ENCODE results near the gene MKKS. TPM values are rescaled to one million over a fixed set of nuclear protein-coding genes. Genes with fewer than 3 reads are reported as not detected.

The MKKS gene
- total RNA-seq = 11.9 TPM
- polyA plus RNA-seq (ENCODE audit: insufficient read depth in 1 of 8, insufficient read length in 8 of 8, low replicate concordance in 1 of 8) = 10 to 100 TPM; 16.5 to 21.2 (median 19.5) TPM
- long read RNA-seq, donor 1, full-length matches to known transcripts = 5 of 15 reads
- long read RNA-seq, donor 1, partial matches to known transcripts = 10 of 15 reads
- long read RNA-seq, donor 1, other reads (novel, unspliced or antisense) = 0 of 15 reads
- long read RNA-seq, donor 2, full-length matches to known transcripts = 1 of 1 reads
- long read RNA-seq, donor 2, partial matches to known transcripts = 0 of 1 reads
- long read RNA-seq, donor 2, other reads (novel, unspliced or antisense) = 0 of 1 reads
- long read RNA-seq, donor 3, full-length matches to known transcripts = 7 of 26 reads
- long read RNA-seq, donor 3, partial matches to known transcripts = 19 of 26 reads
- long read RNA-seq, donor 3, other reads (novel, unspliced or antisense) = 0 of 26 reads
- long read RNA-seq, donor 4, full-length matches to known transcripts = 3 of 18 reads
- long read RNA-seq, donor 4, partial matches to known transcripts = 15 of 18 reads
- long read RNA-seq, donor 4, other reads (novel, unspliced or antisense) = 0 of 18 reads
- long read RNA-seq, donor 5, full-length matches to known transcripts = 10 of 84 reads
- long read RNA-seq, donor 5, partial matches to known transcripts = 74 of 84 reads
- long read RNA-seq, donor 5, other reads (novel, unspliced or antisense) = 0 of 84 reads
- long read RNA-seq, donor 6, full-length matches to known transcripts = 6 of 49 reads
- long read RNA-seq, donor 6, partial matches to known transcripts = 43 of 49 reads
- long read RNA-seq, donor 6, other reads (novel, unspliced or antisense) = 0 of 49 reads
- long read RNA-seq, donor 7, full-length matches to known transcripts = 6 of 51 reads
- long read RNA-seq, donor 7, partial matches to known transcripts = 45 of 51 reads
- long read RNA-seq, donor 7, other reads (novel, unspliced or antisense) = 0 of 51 reads
- long read RNA-seq, donor 8, full-length matches to known transcripts = 6 of 22 reads
- long read RNA-seq, donor 8, partial matches to known transcripts = 16 of 22 reads
- long read RNA-seq, donor 8, other reads (novel, unspliced or antisense) = 0 of 22 reads
- long read RNA-seq, donor 9, full-length matches to known transcripts = 3 of 18 reads
- long read RNA-seq, donor 9, partial matches to known transcripts = 15 of 18 reads
- long read RNA-seq, donor 9, other reads (novel, unspliced or antisense) = 0 of 18 reads
- long read RNA-seq, donor 10, full-length matches to known transcripts = 13 of 52 reads
- long read RNA-seq, donor 10, partial matches to known transcripts = 39 of 52 reads
- long read RNA-seq, donor 10, other reads (novel, unspliced or antisense) = 0 of 52 reads
- long read RNA-seq, donor 11, full-length matches to known transcripts = 3 of 15 reads
- long read RNA-seq, donor 11, partial matches to known transcripts = 12 of 15 reads
- long read RNA-seq, donor 11, other reads (novel, unspliced or antisense) = 0 of 15 reads

DNA sequence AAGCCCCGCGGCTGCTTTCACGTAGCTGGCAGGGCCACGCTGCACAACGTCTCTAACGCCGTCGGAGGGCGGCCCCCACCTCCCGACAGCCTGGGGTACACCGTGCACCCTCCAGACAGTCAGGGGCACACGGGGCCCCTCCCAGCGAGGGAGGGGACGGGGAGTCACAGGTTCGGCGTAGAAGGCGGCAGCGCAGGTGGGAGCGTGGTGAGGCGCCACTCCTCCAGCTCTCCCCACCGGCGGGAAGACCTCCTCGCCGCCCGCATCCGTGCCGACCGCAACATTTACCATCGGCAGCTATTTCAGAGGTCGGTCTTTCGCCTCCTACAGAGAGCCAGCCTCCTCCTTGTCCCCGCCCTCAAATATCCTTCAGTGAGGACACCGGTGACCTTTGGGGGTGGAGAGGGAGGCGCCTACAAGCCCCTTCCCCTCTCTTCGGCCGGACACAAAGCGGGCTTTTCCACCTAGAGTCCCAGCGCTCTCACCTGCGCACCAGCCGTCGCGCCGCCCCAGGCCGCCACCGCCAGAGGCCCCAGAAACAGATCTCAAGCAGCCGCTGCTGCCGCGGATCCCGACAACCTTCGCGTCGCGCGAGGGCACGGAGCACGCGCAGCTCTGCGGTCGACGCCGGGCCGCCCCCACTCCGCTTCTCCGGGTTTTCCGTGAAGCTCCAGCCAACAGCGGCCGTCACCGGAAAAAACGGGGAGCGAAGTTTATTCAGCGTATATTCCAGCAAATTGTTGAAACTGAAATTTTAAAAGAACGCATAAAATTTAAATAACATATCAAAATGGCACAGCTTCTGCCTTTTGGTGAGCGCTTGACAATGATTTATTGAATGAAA is at the start of gene MKKS:
Gene MKKS, minus strand, starts transcription at position 600 of the 844 bp plus-strand sequence. CDS start 20,708 bp downstream, outside the sequence.
- Histone ChIP-seq H3K4me1 (ENCODE audit: control insufficient read depth, insufficient read depth, low read length) (peaks cover 7% of the 10 kb centered on the region), H3K4me3 (ENCODE audit: low read length) (peak within 1 kb of the TSS; percentile 94), H3K27ac (ENCODE audit: low read length) (peak within 1 kb of the TSS; percentile 98), H3K27me3 (ENCODE audit: control insufficient read depth, insufficient read depth, low read length) (no peaks in the 10 kb centered on the region), H3K9me3 (replicated peaks; ENCODE audit: control insufficient read depth, low read depth, low read length) (no peaks in the 10 kb centered on the region), H3K36me3 (ENCODE audit: control insufficient read depth, insufficient read depth, low read length) (peaks cover 3% of the 10 kb centered on the region)
- peak; percentile 97 for DNase-seq
- WGBS (ENCODE audit: insufficient coverage) = under 1% methylated on average over 61 of the region's 73 CpGs

DNA sequence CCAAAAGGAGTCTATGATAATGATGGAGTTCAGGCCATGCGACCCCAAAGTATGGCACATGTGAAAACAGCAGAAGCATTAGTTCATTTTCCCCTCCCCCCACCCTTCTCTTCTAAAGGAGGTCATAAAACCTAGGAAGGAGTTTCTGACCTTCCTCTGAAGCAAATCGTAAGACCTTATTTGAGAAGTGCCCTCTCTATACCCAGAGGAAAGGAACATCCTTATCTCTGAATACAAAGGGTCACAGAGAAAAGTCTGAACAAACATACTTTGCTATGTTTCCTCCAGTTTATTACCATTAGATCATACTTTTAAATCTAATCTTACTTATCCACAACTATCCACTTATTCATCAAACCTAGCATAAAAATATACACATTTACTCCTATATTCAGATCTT is 49.7 kb upstream of the MKKS start:
- no peak for DNase-seq
- Histone ChIP-seq H3K27me3 (ENCODE audit: control insufficient read depth, insufficient read depth, low read length) (no peaks in the 10 kb centered on the region), H3K4me1 (ENCODE audit: control insufficient read depth, insufficient read depth, low read length) (peaks cover 3% of the 10 kb centered on the region), H3K9me3 (replicated peaks; ENCODE audit: control insufficient read depth, low read depth, low read length) (no peaks in the 10 kb centered on the region), H3K4me3 (ENCODE audit: low read length) (no peak overlapping the region), H3K36me3 (ENCODE audit: control insufficient read depth, insufficient read depth, low read length) (no peaks in the 10 kb centered on the region), H3K27ac (ENCODE audit: low read length) (no peak overlapping the region)
- no CpG with 5 or more reads among the region's 2 CpGs for WGBS (ENCODE audit: insufficient coverage)

DNA sequence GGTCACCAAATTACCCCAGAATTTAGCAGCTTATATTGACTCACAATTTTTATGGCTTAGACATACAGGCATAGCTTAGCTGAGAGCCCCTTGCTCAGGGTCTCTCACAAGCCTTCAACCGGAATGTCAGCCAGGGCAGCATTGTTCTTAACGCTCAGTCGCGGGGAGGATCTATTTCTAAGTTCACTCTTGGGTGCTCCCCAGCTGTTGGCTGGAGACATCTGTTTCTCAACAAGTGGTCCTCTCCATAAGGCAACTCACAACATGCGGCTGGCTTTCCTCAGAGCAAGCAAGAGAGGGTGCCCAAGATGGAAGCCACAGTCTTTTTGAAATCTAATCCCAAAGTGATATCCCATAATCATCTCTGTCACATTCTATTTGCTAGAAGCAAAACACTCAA is 47.7 kb upstream of the MKKS start:
- Histone ChIP-seq H3K4me1 (ENCODE audit: control insufficient read depth, insufficient read depth, low read length) (peaks cover 3% of the 10 kb centered on the region), H3K27me3 (ENCODE audit: control insufficient read depth, insufficient read depth, low read length) (no peaks in the 10 kb centered on the region), H3K27ac (ENCODE audit: low read length) (no peak overlapping the region), H3K4me3 (ENCODE audit: low read length) (no peak overlapping the region), H3K9me3 (replicated peaks; ENCODE audit: control insufficient read depth, low read depth, low read length) (no peaks in the 10 kb centered on the region), H3K36me3 (ENCODE audit: control insufficient read depth, insufficient read depth, low read length) (no peaks in the 10 kb centered on the region)
- WGBS (ENCODE audit: insufficient coverage) = 34% methylated on average over 4 of the region's 5 CpGs
- DNase-seq = peak; percentile 55

DNA sequence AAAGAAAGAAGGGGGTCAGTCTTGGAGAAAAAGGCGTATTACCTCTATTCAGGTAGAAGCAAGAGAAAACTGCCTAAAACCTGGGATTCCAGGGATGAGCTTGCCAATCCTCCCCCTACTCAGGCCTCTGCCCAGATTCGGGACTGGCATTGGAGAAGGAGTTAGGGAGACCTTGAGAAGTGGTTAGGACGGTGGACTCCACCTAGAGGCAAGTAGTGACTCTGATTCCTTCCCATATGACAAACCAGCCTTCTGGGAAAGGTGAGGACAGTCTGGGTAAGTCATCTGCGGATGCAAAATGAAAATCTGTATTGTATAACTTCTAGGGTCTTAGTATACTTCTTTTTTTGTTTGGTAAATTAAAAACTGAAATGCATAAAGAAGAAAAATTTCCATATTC is 44.9 kb upstream of the MKKS start:
- Histone ChIP-seq H3K27me3 (ENCODE audit: control insufficient read depth, insufficient read depth, low read length) (no peaks in the 10 kb centered on the region), H3K27ac (ENCODE audit: low read length) (no peak overlapping the region), H3K9me3 (replicated peaks; ENCODE audit: control insufficient read depth, low read depth, low read length) (no peaks in the 10 kb centered on the region), H3K4me1 (ENCODE audit: control insufficient read depth, insufficient read depth, low read length) (peaks cover 14% of the 10 kb centered on the region), H3K4me3 (ENCODE audit: low read length) (no peak overlapping the region), H3K36me3 (ENCODE audit: control insufficient read depth, insufficient read depth, low read length) (no peaks in the 10 kb centered on the region)
- no peak for DNase-seq
- no CpG with 5 or more reads among the region's 4 CpGs for WGBS (ENCODE audit: insufficient coverage)

DNA sequence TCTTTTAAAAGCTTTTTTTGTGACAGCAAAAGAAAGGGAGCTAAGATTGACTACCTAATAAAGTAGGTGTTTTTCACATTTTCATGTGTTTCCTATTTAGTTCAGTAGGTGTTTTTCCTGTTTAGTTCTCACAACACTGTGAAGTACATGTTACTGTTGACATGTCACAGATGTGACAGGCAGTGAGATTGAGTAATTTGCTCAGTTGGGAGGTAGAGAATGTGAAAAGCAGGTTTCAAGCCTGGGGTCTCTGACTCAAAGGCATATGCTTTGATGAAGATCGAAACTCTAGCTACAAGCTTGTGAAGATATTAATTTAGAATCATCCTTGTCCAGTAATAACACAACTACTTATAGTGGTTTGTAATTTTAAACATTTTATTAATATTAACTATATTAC is 44.2 kb upstream of the MKKS start:
- DNase-seq = no peak
- Histone ChIP-seq H3K4me3 (ENCODE audit: low read length) (no peak overlapping the region), H3K9me3 (replicated peaks; ENCODE audit: control insufficient read depth, low read depth, low read length) (no peaks in the 10 kb centered on the region), H3K36me3 (ENCODE audit: control insufficient read depth, insufficient read depth, low read length) (no peaks in the 10 kb centered on the region), H3K27me3 (ENCODE audit: control insufficient read depth, insufficient read depth, low read length) (no peaks in the 10 kb centered on the region), H3K4me1 (ENCODE audit: control insufficient read depth, insufficient read depth, low read length) (peaks cover 14% of the 10 kb centered on the region), H3K27ac (ENCODE audit: low read length) (no peak overlapping the region)
- no CpG with 5 or more reads among the region's 1 CpG for WGBS (ENCODE audit: insufficient coverage)

DNA sequence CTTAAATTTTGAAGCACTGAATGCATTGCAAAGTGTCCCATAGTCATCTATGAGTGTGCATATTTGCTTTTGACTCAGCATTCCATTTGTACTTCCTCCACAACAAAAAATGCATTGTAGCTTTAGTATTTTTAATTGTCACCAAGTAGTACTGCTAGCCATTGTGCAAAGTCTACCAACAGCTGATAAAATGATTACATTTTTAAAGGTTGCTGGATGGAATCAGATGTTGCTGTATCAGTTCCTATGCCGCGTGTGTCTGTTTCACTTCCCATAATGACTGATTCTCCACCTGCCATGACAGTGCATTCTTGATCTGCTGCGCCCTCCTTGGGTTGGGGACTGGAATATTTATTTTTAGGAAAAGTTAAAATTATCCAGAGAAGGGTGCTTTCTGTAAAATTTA is 42.3 kb upstream of the MKKS start:
- Histone ChIP-seq H3K27ac (ENCODE audit: low read length) (peak overlapping the region; percentile 20), H3K27me3 (ENCODE audit: control insufficient read depth, insufficient read depth, low read length) (no peaks in the 10 kb centered on the region), H3K36me3 (ENCODE audit: control insufficient read depth, insufficient read depth, low read length) (no peaks in the 10 kb centered on the region), H3K9me3 (replicated peaks; ENCODE audit: control insufficient read depth, low read depth, low read length) (no peaks in the 10 kb centered on the region), H3K4me3 (ENCODE audit: low read length) (no peak overlapping the region), H3K4me1 (ENCODE audit: control insufficient read depth, insufficient read depth, low read length) (peaks cover 14% of the 10 kb centered on the region)
- DNase-seq = peak; percentile 77
- WGBS (ENCODE audit: insufficient coverage) = no CpG with 5 or more reads among the region's 3 CpGs

DNA sequence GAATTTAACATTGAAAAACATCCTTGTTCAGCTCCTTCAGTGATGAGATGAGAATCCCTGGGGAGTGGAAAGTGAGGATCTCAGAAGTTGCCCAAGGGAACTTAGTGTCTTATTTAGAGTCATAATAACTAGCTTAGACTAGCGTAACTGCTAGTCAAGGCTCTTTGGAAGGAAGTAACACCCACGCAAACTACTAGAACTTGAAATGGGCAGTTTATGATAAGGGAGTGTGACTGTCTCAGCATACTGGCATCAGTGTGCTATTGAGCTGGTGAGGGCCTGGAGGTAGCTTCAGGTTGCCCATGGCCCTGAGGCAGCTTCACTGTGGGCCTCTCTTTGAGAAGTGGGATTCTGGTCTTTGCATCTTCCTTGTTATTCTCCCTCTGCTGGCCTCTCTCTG is 41.2 kb upstream of the MKKS start:
- Histone ChIP-seq H3K36me3 (ENCODE audit: control insufficient read depth, insufficient read depth, low read length) (no peaks in the 10 kb centered on the region), H3K27ac (ENCODE audit: low read length) (no peak overlapping the region)
- 94% methylated on average over 2 of the region's 2 CpGs for WGBS (ENCODE audit: insufficient coverage)

DNA sequence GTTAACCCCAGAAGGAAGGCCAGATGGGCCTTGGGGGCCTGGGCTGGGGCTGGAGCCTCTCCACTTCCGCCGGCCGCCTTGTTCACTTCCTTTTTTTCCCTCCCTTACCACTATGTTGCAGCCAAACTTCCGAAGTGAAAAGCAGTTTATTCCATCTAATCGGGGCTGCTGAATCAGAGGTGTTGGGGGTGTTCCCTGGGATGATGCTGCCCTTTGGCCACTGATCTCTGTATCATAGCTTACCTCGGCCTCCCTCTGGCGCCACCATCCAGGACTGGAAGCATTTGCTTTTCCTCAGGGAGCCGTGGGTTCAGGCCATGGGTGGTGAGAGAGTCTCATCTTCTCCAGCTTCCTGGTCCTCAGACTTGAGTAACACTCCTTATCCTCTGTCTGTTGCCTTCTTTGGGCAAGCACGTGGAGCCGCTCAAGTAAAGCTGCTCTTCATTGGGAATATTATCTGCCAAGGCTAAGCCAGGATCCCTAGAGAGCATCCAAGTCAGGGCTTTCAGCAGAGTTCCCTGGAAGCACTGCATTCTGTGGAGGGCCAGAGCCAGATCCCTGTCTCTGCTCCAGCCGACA is 40.7 kb upstream of the MKKS start:
- Histone ChIP-seq H3K4me3 (ENCODE audit: low read length) (no peak overlapping the region), H3K36me3 (ENCODE audit: control insufficient read depth, insufficient read depth, low read length) (no peaks in the 10 kb centered on the region), H3K27ac (ENCODE audit: low read length) (no peak overlapping the region), H3K4me1 (ENCODE audit: control insufficient read depth, insufficient read depth, low read length) (peaks cover 19% of the 10 kb centered on the region), H3K27me3 (ENCODE audit: control insufficient read depth, insufficient read depth, low read length) (no peaks in the 10 kb centered on the region), H3K9me3 (replicated peaks; ENCODE audit: control insufficient read depth, low read depth, low read length) (no peaks in the 10 kb centered on the region)
- WGBS (ENCODE audit: insufficient coverage) = 70% methylated on average over 6 of the region's 11 CpGs
- DNase-seq = peak; percentile 54

More for the DNA sequence above, 41.2 kb upstream of the MKKS start:
- no peak for DNase-seq
- Histone ChIP-seq H3K9me3 (replicated peaks; ENCODE audit: control insufficient read depth, low read depth, low read length) (no peaks in the 10 kb centered on the region), H3K4me1 (ENCODE audit: control insufficient read depth, insufficient read depth, low read length) (peaks cover 14% of the 10 kb centered on the region), H3K27me3 (ENCODE audit: control insufficient read depth, insufficient read depth, low read length) (no peaks in the 10 kb centered on the region), H3K4me3 (ENCODE audit: low read length) (no peak overlapping the region)

Data from muscle of leg (tissue), 16 donors.